Stimulated activated effector memory CD8-positive, alpha-beta T cell treated with anti-CD3 and anti-CD28 coated beads, Interleukin-12 subunit alpha, Interleukin-12 subunit beta, amount 100 ng/mL, for 72 hours (primary cell): ENCODE measurements around the gene ACER1.
A peak's percentile ranks its signal among the peaks of the same experiment; 100 is the strongest.

ENCODE experiments used
- ATAC-seq: fragments of 150-1000 bp; cut with Tn5 transposase; 2 replicates; pipeline ENCODE4 v1.10.0; 2021
- DNase-seq, 2 donors: peaks; one replicate each; pipeline ENCODE4 v3.0.0; 2021 to 2022; ENCODE audit warnings: low spot score in 2 of 2
- H3K27ac Mint-ChIP-seq: one replicate; pipeline ENCODE4 v1.8.0; 2022; ENCODE audit warnings: mild to moderate bottlenecking, mixed read lengths
- H3K36me3 Mint-ChIP-seq: one replicate; pipeline ENCODE4 v1.8.0; 2022; ENCODE audit warnings: mild to moderate bottlenecking, mixed read lengths
- H3K4me1 Mint-ChIP-seq: one replicate; pipeline ENCODE4 v1.8.0; 2022; ENCODE audit warnings: mixed read lengths
- H3K4me3 Mint-ChIP-seq: one replicate; pipeline ENCODE4 v1.8.0; 2022; ENCODE audit warnings: mild to moderate bottlenecking, mixed read lengths
- H3K9me3 Mint-ChIP-seq: one replicate; pipeline ENCODE4 v1.8.0; 2022; ENCODE audit warnings: mixed read lengths

Gene ACER1, protein sequence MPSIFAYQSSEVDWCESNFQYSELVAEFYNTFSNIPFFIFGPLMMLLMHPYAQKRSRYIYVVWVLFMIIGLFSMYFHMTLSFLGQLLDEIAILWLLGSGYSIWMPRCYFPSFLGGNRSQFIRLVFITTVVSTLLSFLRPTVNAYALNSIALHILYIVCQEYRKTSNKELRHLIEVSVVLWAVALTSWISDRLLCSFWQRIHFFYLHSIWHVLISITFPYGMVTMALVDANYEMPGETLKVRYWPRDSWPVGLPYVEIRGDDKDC

DNA sequence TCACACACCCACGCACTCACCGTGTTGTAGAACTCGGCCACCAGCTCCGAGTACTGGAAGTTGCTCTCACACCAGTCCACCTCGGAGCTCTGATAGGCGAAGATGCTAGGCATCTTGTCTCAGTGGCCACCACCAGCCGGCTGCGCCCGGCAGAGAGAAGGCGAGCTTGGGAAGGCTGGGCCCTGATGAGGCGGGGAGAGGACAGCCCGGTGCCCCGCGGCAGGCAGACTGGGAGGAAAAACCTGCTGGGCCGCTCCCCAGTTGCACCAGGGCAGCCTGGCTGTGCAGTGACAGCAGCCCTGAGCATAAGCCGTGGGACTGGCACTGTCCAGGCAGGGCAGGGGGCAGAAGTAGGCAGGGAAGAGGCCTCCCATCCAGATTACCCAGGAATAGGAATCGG, at the start of gene ACER1:
Gene ACER1 (minus strand): TSS at position 174 of the 400 bp plus-strand sequence. CDS start 61 bp downstream, at position 113.
- no peak for DNase-seq
- Mint-ChIP-seq H3K4me3 (no peak within 1 kb of the TSS), H3K27ac (no peak within 1 kb of the TSS), H3K9me3 (no peaks in the 10 kb centered on the region), H3K36me3 (no peaks in the 10 kb centered on the region), H3K4me1 (no peaks in the 10 kb centered on the region)
- ATAC-seq: no peak

DNA sequence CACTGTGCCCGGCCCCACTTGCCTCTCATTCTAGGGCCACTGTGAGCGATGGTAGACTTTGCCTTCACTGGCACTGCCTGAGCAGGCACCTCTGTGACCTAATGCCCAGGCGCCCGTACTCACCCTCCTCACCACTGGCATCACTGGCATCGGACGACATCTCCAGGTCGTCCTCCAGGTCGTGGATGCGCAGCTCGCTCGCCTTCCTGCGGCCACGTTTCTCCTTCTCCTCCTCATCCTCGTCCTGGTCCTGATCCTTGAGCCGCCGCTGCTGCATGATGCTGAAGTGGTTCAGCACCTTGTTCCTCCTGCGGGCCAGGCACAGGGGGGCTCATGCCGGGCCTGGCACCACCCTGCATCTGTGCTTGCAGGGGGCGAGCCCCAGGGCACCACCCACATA, 49.8 kb upstream of the ACER1 start:
- ATAC-seq (no peak), DNase-seq (no peak)
- H3K4me3 Mint-ChIP-seq: no peak overlapping the region
- H3K4me1 Mint-ChIP-seq: peaks cover 2% of the 10 kb centered on the region
- peaks cover 100% of the 10 kb centered on the region for H3K36me3 Mint-ChIP-seq
- H3K9me3 Mint-ChIP-seq: no peaks in the 10 kb centered on the region
- no peak overlapping the region for H3K27ac Mint-ChIP-seq

GRCh38 chr19:6381030-6381750, 47.8 kb upstream of the ACER1 start:
- Mint-ChIP-seq H3K9me3 (no peaks in the 10 kb centered on the region), H3K27ac (peak overlapping the region; percentile 70), H3K4me3 (no peak overlapping the region), H3K36me3 (peaks cover 84% of the 10 kb centered on the region), H3K4me1 (no peaks in the 10 kb centered on the region)
- DNase-seq (no peak), ATAC-seq (no peak)

- H3K36me3 Mint-ChIP-seq: peaks cover 70% of the 10 kb centered on the region
- no peaks in the 10 kb centered on the region for H3K4me1 Mint-ChIP-seq
- ATAC-seq (no peak), DNase-seq (no peak)
- H3K4me3 Mint-ChIP-seq: no peak overlapping the region
- H3K27ac Mint-ChIP-seq: peak overlapping the region; percentile 63
- H3K9me3 Mint-ChIP-seq: no peaks in the 10 kb centered on the region
Observed at GRCh38 chr19:6379744-6380143, 46.3 kb upstream of the ACER1 start.

DNA sequence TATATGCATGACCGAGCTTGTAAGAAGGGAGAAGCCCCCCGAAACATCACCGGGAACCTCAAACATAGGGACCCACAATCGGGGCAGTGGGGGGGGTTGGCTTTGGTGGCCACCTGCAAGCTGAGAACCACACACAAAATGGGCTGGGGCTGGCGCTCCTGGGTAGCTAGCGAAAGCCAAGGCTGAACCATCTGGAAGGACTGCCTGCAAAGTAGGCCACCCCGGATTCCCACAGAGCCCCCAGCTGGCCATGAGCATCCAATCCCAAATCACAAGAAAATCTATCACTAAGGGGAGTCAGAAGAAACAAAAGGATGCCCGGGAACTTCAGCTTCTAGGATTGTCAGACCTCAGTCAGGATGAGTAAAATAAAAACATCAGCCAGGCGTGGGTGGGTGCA, 45.1 kb upstream of the ACER1 start:
- no peak for ATAC-seq
- Mint-ChIP-seq H3K27ac (no peak overlapping the region), H3K4me3 (no peak overlapping the region), H3K4me1 (peaks cover 6% of the 10 kb centered on the region), H3K36me3 (peaks cover 57% of the 10 kb centered on the region), H3K9me3 (no peaks in the 10 kb centered on the region)
- no peak for DNase-seq

GRCh38 chr19:6378041-6378440, 44.6 kb upstream of the ACER1 start:
- Mint-ChIP-seq H3K4me1 (peaks cover 8% of the 10 kb centered on the region), H3K9me3 (no peaks in the 10 kb centered on the region), H3K27ac (no peak overlapping the region), H3K36me3 (peaks cover 53% of the 10 kb centered on the region), H3K4me3 (no peak overlapping the region)
- ATAC-seq (no peak), DNase-seq (no peak)

- H3K9me3 Mint-ChIP-seq: no peaks in the 10 kb centered on the region
- peaks cover 44% of the 10 kb centered on the region for H3K36me3 Mint-ChIP-seq
- ATAC-seq (no peak), DNase-seq (no peak)
- peaks cover 13% of the 10 kb centered on the region for H3K4me1 Mint-ChIP-seq
- no peak overlapping the region for H3K4me3 Mint-ChIP-seq
- no peak overlapping the region for H3K27ac Mint-ChIP-seq
Observed at GRCh38 chr19:6376512-6377190, 43.2 kb upstream of the ACER1 start.

DNA sequence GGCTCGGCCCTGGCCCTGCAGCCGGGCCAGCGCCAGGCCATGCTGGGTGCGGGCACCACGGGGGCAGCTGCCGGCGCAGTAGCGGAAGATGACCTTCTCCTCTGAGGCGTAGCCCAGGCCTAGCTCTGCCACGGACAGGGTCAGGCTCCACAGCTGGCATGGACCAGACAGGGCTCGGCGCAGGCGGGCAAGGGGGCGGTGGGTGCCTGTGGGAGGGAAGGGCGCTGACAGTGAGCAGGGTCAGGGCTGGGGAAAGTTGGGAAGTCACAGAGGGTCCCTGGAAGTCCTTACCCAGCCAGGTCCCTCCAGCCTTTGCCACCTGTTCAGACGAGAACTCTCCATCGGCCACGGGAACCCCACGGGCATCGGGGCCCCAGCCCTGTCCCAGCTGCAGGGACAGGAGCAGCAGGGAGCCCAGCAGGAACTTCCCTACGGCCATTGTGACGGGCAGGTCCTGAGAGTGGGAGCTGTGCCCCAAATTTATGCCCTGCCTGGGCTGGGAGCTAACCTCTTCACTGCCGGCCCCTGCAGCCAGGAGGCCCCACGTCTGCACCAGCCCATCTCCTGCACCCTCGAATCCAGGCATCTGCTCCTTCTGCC, 42.1 kb upstream of the ACER1 start, which contains the start of gene PSPN:
Gene PSPN (minus strand): TSS at position 523 of the 600 bp plus-strand sequence. CDS start 84 bp downstream, at position 439.
- ATAC-seq: no peak
- no peaks in the 10 kb centered on the region for H3K9me3 Mint-ChIP-seq

GRCh38 chr19:6374711-6375410, 41.4 kb upstream of the ACER1 start:
- H3K4me1 Mint-ChIP-seq: peaks cover 15% of the 10 kb centered on the region
- peak overlapping the region; percentile 87 for H3K4me3 Mint-ChIP-seq

More for the DNA sequence above, 42.1 kb upstream of the ACER1 start, which contains the start of gene PSPN:
- Mint-ChIP-seq H3K36me3 (peaks cover 33% of the 10 kb centered on the region), H3K4me3 (peak within 1 kb of the TSS; percentile 87), H3K27ac (peak within 1 kb of the TSS; percentile 60), H3K4me1 (peaks cover 13% of the 10 kb centered on the region)
- no peak for DNase-seq

GRCh38 chr19:6374161-6374709, 40.8 kb upstream of the ACER1 start:
- ATAC-seq (no peak), DNase-seq (no peak)
- Mint-ChIP-seq H3K36me3 (peaks cover 25% of the 10 kb centered on the region), H3K4me1 (peaks cover 22% of the 10 kb centered on the region), H3K9me3 (no peaks in the 10 kb centered on the region), H3K27ac (peak overlapping the region; percentile 93), H3K4me3 (peak overlapping the region; percentile 87)

More at GRCh38 chr19:6374711-6375410, 41.4 kb upstream of the ACER1 start:
- H3K27ac Mint-ChIP-seq: no peak overlapping the region
- H3K9me3 Mint-ChIP-seq: no peaks in the 10 kb centered on the region
- ATAC-seq (no peak), DNase-seq (no peak)
- peaks cover 27% of the 10 kb centered on the region for H3K36me3 Mint-ChIP-seq

DNA sequence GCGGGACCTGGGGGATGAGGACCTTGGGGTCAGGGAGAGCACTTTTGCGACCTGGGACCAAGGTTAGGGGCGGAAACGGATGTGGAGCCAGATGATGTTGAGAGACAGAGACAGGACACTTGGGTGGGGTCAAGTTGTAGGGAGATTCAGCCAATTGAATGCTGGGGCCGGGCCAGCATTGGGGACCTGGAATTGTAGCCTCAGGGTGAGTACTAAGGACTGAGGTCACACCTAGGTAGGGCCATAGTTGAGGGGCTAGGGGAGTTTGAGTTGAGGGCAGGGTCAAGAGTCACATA, 40.3 kb upstream of the ACER1 start:
- H3K4me3 Mint-ChIP-seq: peak overlapping the region; percentile 87
- peaks cover 25% of the 10 kb centered on the region for H3K36me3 Mint-ChIP-seq
- H3K4me1 Mint-ChIP-seq: peaks cover 23% of the 10 kb centered on the region
- DNase-seq (no peak), ATAC-seq (no peak)
- peak overlapping the region; percentile 93 for H3K27ac Mint-ChIP-seq
- no peaks in the 10 kb centered on the region for H3K9me3 Mint-ChIP-seq

- no peaks in the 10 kb centered on the region for H3K9me3 Mint-ChIP-seq
- H3K27ac Mint-ChIP-seq: peak overlapping the region; percentile 93
- peaks cover 25% of the 10 kb centered on the region for H3K36me3 Mint-ChIP-seq
- DNase-seq (peak; percentile 97 to 99), ATAC-seq (peak; percentile 79)
- peak overlapping the region; percentile 87 for H3K4me3 Mint-ChIP-seq
- peaks cover 23% of the 10 kb centered on the region for H3K4me1 Mint-ChIP-seq
Observed at GRCh38 chr19:6373096-6373812, 39.8 kb upstream of the ACER1 start.

GRCh38 chr19:6372594-6373095, 39.2 kb upstream of the ACER1 start, which contains the start of gene ALKBH7:
Gene ALKBH7, plus strand, starts transcription at chr19:6372794. Its CDS starts 27 bp downstream, at chr19:6372821.
- ATAC-seq: peak; percentile 87
- peaks cover 23% of the 10 kb centered on the region for H3K4me1 Mint-ChIP-seq
- peaks cover 27% of the 10 kb centered on the region for H3K36me3 Mint-ChIP-seq
- no peaks in the 10 kb centered on the region for H3K9me3 Mint-ChIP-seq
- peak; percentile 83 to 96 for DNase-seq
- peak within 1 kb of the TSS; percentile 87 for H3K4me3 Mint-ChIP-seq
- peak within 1 kb of the TSS; percentile 93 for H3K27ac Mint-ChIP-seq

DNA sequence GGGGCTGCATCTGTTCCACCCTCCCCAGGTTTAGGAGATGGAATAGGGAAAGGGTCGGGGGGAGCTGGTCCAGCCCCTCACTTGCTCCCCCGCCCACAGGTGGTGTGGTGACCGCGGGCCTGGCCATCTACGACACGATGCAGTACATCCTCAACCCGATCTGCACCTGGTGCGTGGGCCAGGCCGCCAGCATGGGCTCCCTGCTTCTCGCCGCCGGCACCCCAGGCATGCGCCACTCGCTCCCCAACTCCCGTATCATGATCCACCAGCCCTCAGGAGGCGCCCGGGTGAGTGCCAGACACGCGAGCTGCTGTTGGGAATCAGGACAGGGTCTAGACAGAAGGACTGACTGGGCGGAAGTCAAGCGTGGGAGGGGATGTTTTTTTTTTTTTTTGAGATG, 30.9 kb upstream of the ACER1 start:
- peak overlapping the region; percentile 65 for H3K27ac Mint-ChIP-seq
- ATAC-seq (no peak), DNase-seq (no peak)
- no peak overlapping the region for H3K4me3 Mint-ChIP-seq
- peaks cover 23% of the 10 kb centered on the region for H3K4me1 Mint-ChIP-seq
- no peaks in the 10 kb centered on the region for H3K9me3 Mint-ChIP-seq
- peaks cover 83% of the 10 kb centered on the region for H3K36me3 Mint-ChIP-seq
